B cell (primary cell): ENCODE data around the gene INHBA. TPM values are rescaled to one million over a fixed set of nuclear protein-coding genes. Genes with fewer than 3 reads are reported as not detected.

ENCODE experiments used
- ATAC-seq: fragments of 200-7000 bp; cut with Tn5 transposase; one replicate; pipeline ENCODE4 v1.10.0; 2021; ENCODE audit warnings: low read depth, mild to moderate bottlenecking, moderate number of reproducible peaks, moderate library complexity
- CTCF ChIA-PET: fragments of 350-600 bp; sonication (Branson Sonifier 250); formaldehyde crosslinking; loops from one replicate; lab custom pipeline; 2021; ENCODE audit warnings: antibody characterized with exemption, inconsistent platforms; lab: Charles Lee
- POLR2A ChIA-PET: fragments of 350-600 bp; sonication (Branson Sonifier 250); formaldehyde crosslinking; loops from one replicate; lab custom pipeline; 2021; ENCODE audit warnings: antibody characterized with exemption; lab: Charles Lee
- DNase-seq: peaks from one replicate; pipeline ENCODE4 v3.0.0; 2013
- H2AFZ ChIP-seq: 2 replicates; pipeline ENCODE4 v1.6.1; 2012; ENCODE audit warnings: mild to moderate bottlenecking, low read depth, low read length; ENCODE audit not compliant: insufficient read depth, poor library complexity, severe bottlenecking
- H3K27ac ChIP-seq, 2 donors: 1 replicate in 1 of 2; 2 replicates in 1 of 2; pipeline ENCODE4 v1.5.1; 2012 to 2013; ENCODE audit warnings: low read length in 2 of 2, mild to moderate bottlenecking in 2 of 2, moderate library complexity in 1 of 2
- H3K27me3 ChIP-seq, 4 experiments: fragments of 200-600 bp in 1 of 4; sonication (generic) in 1 of 4; replicated peaks in 1 of 4; 1 replicate in 2 of 4; 2 replicates in 2 of 4; pipeline versions ENCODE4 v1.6.1 to v1.7.0; 2013 to 2016; ENCODE audit warnings: low read length in 3 of 4, mild to moderate bottlenecking in 2 of 4, mixed read lengths in 1 of 4, moderate library complexity in 1 of 4; ENCODE audit not compliant: insufficient read depth in 4 of 4, control insufficient read depth in 3 of 4; ENCODE audit errors: control extremely low read depth in 1 of 4
- H3K36me3 ChIP-seq, 2 experiments: replicated peaks in 1 of 2; 1 replicate in 1 of 2; 2 replicates in 1 of 2; pipeline versions ENCODE4 v1.6.1 to v1.7.1; 2013; ENCODE audit warnings: low read length in 1 of 2; ENCODE audit not compliant: insufficient read depth in 2 of 2, control insufficient read depth in 1 of 2; ENCODE audit errors: control extremely low read depth in 1 of 2, extremely low read depth in 1 of 2
- H3K4me1 ChIP-seq, 2 donors: fragments of 200-600 bp in 1 of 2; sonication (generic) in 1 of 2; 1 replicate in 1 of 2; 2 replicates in 1 of 2; pipeline versions ENCODE4 v1.5.1 to v1.6.1; 2013 to 2017; ENCODE audit warnings: low read length in 2 of 2; ENCODE audit not compliant: control insufficient read depth in 2 of 2, insufficient read depth in 2 of 2
- H3K4me2 ChIP-seq: replicated peaks from 2 replicates; pipeline ENCODE3; 2012; ENCODE audit warnings: mild to moderate bottlenecking, low read depth, low read length; ENCODE audit not compliant: poor library complexity, severe bottlenecking
- H3K4me3 ChIP-seq, 5 experiments: fragments of 200-600 bp in 1 of 5; sonication (generic) in 1 of 5; 1 replicate in 3 of 5; 2 replicates in 2 of 5; pipeline versions ENCODE4 v1.5.1 to v1.7.0; 2011 to 2016; ENCODE audit warnings: low read length in 4 of 5, mild to moderate bottlenecking in 4 of 5, low read depth in 2 of 5, control low read depth in 1 of 5, moderate library complexity in 1 of 5; ENCODE audit not compliant: insufficient read depth in 1 of 5; ENCODE audit errors: control extremely low read depth in 1 of 5, extremely low read depth in 1 of 5
- H3K79me2 ChIP-seq: fragments of 200-600 bp; sonication (generic); one replicate; pipeline ENCODE4 v1.6.0; 2016; ENCODE audit warnings: low read length; ENCODE audit not compliant: control insufficient read depth, insufficient read depth
- H3K9ac ChIP-seq: fragments of 200-600 bp; sonication (generic); 2 replicates; pipeline ENCODE4 v1.6.1; 2017; ENCODE audit warnings: mild to moderate bottlenecking, low read length, moderate library complexity
- H3K9me3 ChIP-seq, 3 donors: one replicate each; pipeline versions ENCODE4 v1.6.1 to v1.7.1; 2013; ENCODE audit warnings: low read length in 2 of 3; ENCODE audit not compliant: control insufficient read depth in 2 of 3, insufficient read depth in 1 of 3; ENCODE audit errors: control extremely low read depth in 1 of 3
- H4K20me1 ChIP-seq: 2 replicates; pipeline ENCODE4 v1.6.0; 2012; ENCODE audit warnings: mild to moderate bottlenecking, low read length; ENCODE audit not compliant: insufficient read depth, control insufficient read depth, poor library complexity, severe bottlenecking
- H3K27ac Mint-ChIP-seq: one replicate; pipeline ENCODE4 v1.8.0; 2021; ENCODE audit warnings: mixed read lengths
- H3K27me3 Mint-ChIP-seq: one replicate; pipeline ENCODE4 v1.8.0; 2021; ENCODE audit warnings: mixed read lengths
- H3K4me1 Mint-ChIP-seq: one replicate; pipeline ENCODE4 v1.8.0; 2021; ENCODE audit warnings: mixed read lengths
- H3K4me3 Mint-ChIP-seq: one replicate; pipeline ENCODE4 v1.8.0; 2021; ENCODE audit warnings: mixed read lengths
- H3K9me3 Mint-ChIP-seq: one replicate; pipeline ENCODE4 v1.8.0; 2022; ENCODE audit warnings: mixed read lengths; ENCODE audit not compliant: insufficient read depth
- CTCF ChIP-seq: fragments of 200-600 bp; IDR thresholded peaks from one replicate; pipeline ENCODE4 v1.8.0; 2022; ENCODE audit warnings: antibody characterized with exemption, mild to moderate bottlenecking
- EZH2 ChIP-seq: IDR thresholded peaks from 2 replicates; pipeline ENCODE4 v1.6.1; 2012; ENCODE audit warnings: borderline replicate concordance, low read depth, mild to moderate bottlenecking, moderate library complexity, low read length; ENCODE audit not compliant: insufficient read depth, poor library complexity, severe bottlenecking
- WGBS: methylation state at CpG from one replicate; pipeline ENCODE4 v1.1.5; 2013; ENCODE audit warnings: missing lambda C conversion rate; ENCODE audit not compliant: insufficient coverage; 5-methylcytosine and 5-hydroxymethylcytosine counted together
- intact Hi-C: fragments of 100-400 bp; cut with micrococcal nuclease; formaldehyde crosslinking; loops from one replicate; pipeline ENCODE4 v1.10.0; 2022
- polyA minus RNA-seq: library from RNA; depleted of rRNA, polyadenylated mRNA; stranded (reverse); fragments of >200 nt; gene quantifications from 2 replicates; pipeline ENCODE4 v1.2.3, GENCODE V29; 2012
- polyA plus RNA-seq: library from polyadenylated mRNA; depleted of rRNA; stranded (reverse); fragments of >200 nt; gene quantifications from 2 replicates; pipeline ENCODE4 v1.2.3, GENCODE V29; 2012
- total RNA-seq, 2 donors: library from RNA; stranded (reverse); fragments of 120-200 nt in 1 of 2; gene quantifications; 1 replicate in 1 of 2; 2 replicates in 1 of 2; pipeline versions ENCODE4 v1.2.3 to v1.2.4, GENCODE V29; 2013 to 2022

Gene INHBA
- total RNA-seq (not detected in 2 replicates), polyA plus RNA-seq (not detected in 2 replicates), polyA minus RNA-seq (0.07 TPM in 1 of 2 replicates, not detected in the other)
- 0.07 TPM for total RNA-seq (2013)

GRCh38 chr7:41702635-41703371 is at the start of gene INHBA:
Gene INHBA (minus strand): TSS chr7:41703090. CDS start chr7:41700374, 2,716 bp downstream.
- Histone ChIP-seq H3K4me1 (peaks cover 25 to 26% of the 10 kb centered on the region in 2 donors), H3K4me2 (no peak within 1 kb of the TSS), H3K9ac (no peak within 1 kb of the TSS), H3K4me3 (no peak within 1 kb of the TSS), H3K79me2 (no peaks in the 10 kb centered on the region), H4K20me1 (no peaks in the 10 kb centered on the region), H3K27ac (no peak within 1 kb of the TSS), H3K27me3 (peaks cover 0 to 29% (median 14%) of the 10 kb centered on the region in 4 experiments), H2AFZ (no peak within 1 kb of the TSS), H3K36me3 (no peaks in the 10 kb centered on the region), H3K9me3 (no peaks in the 10 kb centered on the region)
- WGBS, result 100% methylated on average over 1 of the region's 3 CpGs
- peaks cover 34% of the 10 kb centered on the region for H3K4me1 Mint-ChIP-seq
- intact Hi-C loops, result no loop called here
- no peak within 1 kb of the TSS for H3K4me3 Mint-ChIP-seq
- H3K9me3 Mint-ChIP-seq, result no peaks in the 10 kb centered on the region
- CTCF ChIA-PET, result interaction anchor here (0.7 to 3.6 kb wide), 3 partner anchors 9 to 1371 kb away, joined by 3 to 24 read pairs (median 4); no protein-coding TSS in a partner anchor
- H3K27ac Mint-ChIP-seq, result no peak within 1 kb of the TSS
- no peak for ATAC-seq
- no peak for DNase-seq
- POLR2A ChIA-PET, result no interaction called here
- TF ChIP-seq EZH2, result no peak
- TF ChIP-seq CTCF, result no peak
- peaks cover 40% of the 10 kb centered on the region for H3K27me3 Mint-ChIP-seq

- H3K36me3 ChIP-seq, result no peaks in the 10 kb centered on the region
- POLR2A ChIA-PET, result no interaction called here
- no peak for TF ChIP-seq CTCF
- TF ChIP-seq EZH2, result no peak
- H3K9me3 ChIP-seq, result peaks cover 5 to 16% (median 8%) of the 10 kb centered on the region in 3 donors
- Mint-ChIP-seq H3K4me3 (no peak overlapping the region), H3K27ac (no peak overlapping the region), H3K4me1 (no peaks in the 10 kb centered on the region), H3K27me3 (no peaks in the 10 kb centered on the region), H3K9me3 (peaks cover 8% of the 10 kb centered on the region)
- DNase-seq (no peak), ATAC-seq (no peak)
- no peak overlapping the region for H3K4me3 ChIP-seq
- no peaks in the 10 kb centered on the region for H3K4me1 ChIP-seq
- no peak overlapping the region for H3K27ac ChIP-seq
- intact Hi-C loops, result no loop called here
- WGBS, result 88% methylated on average over 2 of the region's 2 CpGs
- no peak overlapping the region for H3K4me2 ChIP-seq
- H3K9ac ChIP-seq, result no peak overlapping the region
- H2AFZ ChIP-seq, result no peak overlapping the region
- no peaks in the 10 kb centered on the region for H3K79me2 ChIP-seq
- H3K27me3 ChIP-seq, result no peaks in the 10 kb centered on the region
- CTCF ChIA-PET, result no interaction called here
- no peaks in the 10 kb centered on the region for H4K20me1 ChIP-seq
Observed at GRCh38 chr7:41752615-41753014, 49.7 kb upstream of the INHBA start.
